IMR-90 (cell line): ENCODE data around the gene PEX6. TPM values are rescaled to one million over a fixed set of nuclear protein-coding genes. Genes with fewer than 3 reads are reported as not detected.

ENCODE experiments used
- ATAC-seq: fragments of 200-7000 bp; cut with Tn5 transposase; 2 replicates; pipeline ENCODE4 v1.9.1; 2020; ENCODE audit warnings: low read depth, mild to moderate bottlenecking, moderate library complexity
- BruUV-seq: library from RNA; stranded (reverse); fragments of 400-500 nt; replicated peaks from 2 replicates; lab custom pipeline; 2021; lab: Mats Ljungman, UMichigan
- CTCF ChIA-PET: fragments of 300-600 bp; formaldehyde crosslinking; extraction: SDS; loops from one replicate; lab custom pipeline; 2021; ENCODE audit warnings: antibody characterized with exemption; lab: Yijun Ruan, JAX
- POLR2A ChIA-PET: fragments of 300-600 bp; sonication (Branson Sonifier 250); formaldehyde crosslinking; loops from one replicate; lab custom pipeline; 2022; ENCODE audit warnings: antibody characterized with exemption; ENCODE audit not compliant: unreplicated experiment; lab: Charles Lee
- DNase-seq: peaks from one replicate; pipeline ENCODE4 v3.0.0; 2013
- H2AFZ ChIP-seq: replicated peaks from 2 replicates; pipeline ENCODE3; 2013; ENCODE audit warnings: low read length, mild to moderate bottlenecking; ENCODE audit not compliant: poor library complexity
- H2AK5ac ChIP-seq: 2 replicates; pipeline ENCODE4 v1.6.1; 2013; ENCODE audit warnings: low read depth, low read length, inconsistent platforms
- H2AK9ac ChIP-seq: replicated peaks from 2 replicates; pipeline ENCODE3; 2013; ENCODE audit warnings: mild to moderate bottlenecking, low read depth, low read length, moderate library complexity; ENCODE audit not compliant: poor library complexity
- H2BK120ac ChIP-seq: 2 replicates; pipeline ENCODE4 v1.6.1; 2013; ENCODE audit warnings: low read depth, low read length, inconsistent platforms
- H2BK15ac ChIP-seq: 3 replicates; pipeline ENCODE4 v1.6.1; 2013; ENCODE audit warnings: low read depth, low read length, inconsistent platforms
- H2BK20ac ChIP-seq: 2 replicates; pipeline ENCODE4 v1.6.1; 2013; ENCODE audit warnings: low read depth, mild to moderate bottlenecking, inconsistent platforms, low read length, moderate library complexity
- H2BK5ac ChIP-seq: 2 replicates; pipeline ENCODE4 v1.6.1; 2013; ENCODE audit warnings: mild to moderate bottlenecking, low read depth, low read length, inconsistent platforms; ENCODE audit not compliant: poor library complexity, severe bottlenecking
- H3K14ac ChIP-seq: replicated peaks from 2 replicates; pipeline ENCODE4 v1.6.1; 2013; ENCODE audit warnings: low read depth, low read length, inconsistent platforms
- H3K18ac ChIP-seq: 2 replicates; pipeline ENCODE4 v1.6.1; 2013; ENCODE audit warnings: low read depth, low read length, control low read depth
- H3K23ac ChIP-seq: 2 replicates; pipeline ENCODE4 v1.6.1; 2013; ENCODE audit warnings: low read depth, low read length, inconsistent platforms
- H3K27ac ChIP-seq: 2 replicates; pipeline ENCODE4 v1.5.1; 2013; ENCODE audit warnings: mild to moderate bottlenecking, control low read depth, low read length; ENCODE audit not compliant: insufficient read depth
- H3K27me3 ChIP-seq: 2 replicates; pipeline ENCODE4 v1.6.1; 2013; ENCODE audit warnings: low read length; ENCODE audit not compliant: control insufficient read depth, insufficient read depth
- H3K36me3 ChIP-seq: 2 replicates; pipeline ENCODE4 v1.6.1; 2013; ENCODE audit warnings: low read length, mixed read lengths; ENCODE audit not compliant: control insufficient read depth, insufficient read depth
- H3K4ac ChIP-seq: 2 replicates; pipeline ENCODE4 v1.6.1; 2013; ENCODE audit warnings: low read depth, low read length, inconsistent platforms
- H3K4me1 ChIP-seq: 2 replicates; pipeline ENCODE4 v1.6.1; 2013; ENCODE audit warnings: low read length, mixed read lengths; ENCODE audit not compliant: control insufficient read depth, insufficient read depth
- H3K4me2 ChIP-seq: 2 replicates; pipeline ENCODE4 v1.6.1; 2013; ENCODE audit warnings: low read depth, mild to moderate bottlenecking, control low read depth, low read length, moderate library complexity
- H3K4me3 ChIP-seq: 2 replicates; pipeline ENCODE4 v1.5.1; 2013; ENCODE audit warnings: low read depth, mild to moderate bottlenecking, control low read depth, low read length, moderate library complexity; ENCODE audit not compliant: insufficient read depth
- H3K56ac ChIP-seq: 2 replicates; pipeline ENCODE4 v1.6.1; 2013; ENCODE audit warnings: low read length, inconsistent platforms; ENCODE audit not compliant: insufficient read depth; ENCODE audit errors: extremely low read depth
- H3K79me1 ChIP-seq, 2 experiments: 2 replicates each; pipeline ENCODE4 v1.6.1; 2013; ENCODE audit warnings: low read length in 2 of 2, inconsistent platforms in 1 of 2, low read depth in 1 of 2
- H3K9ac ChIP-seq: 2 replicates; pipeline ENCODE4 v1.6.1; 2013; ENCODE audit warnings: low read depth, low read length, control low read depth
- H3K9me1 ChIP-seq: 2 replicates; pipeline ENCODE4 v1.6.1; 2013; ENCODE audit warnings: low read length, inconsistent platforms; ENCODE audit not compliant: insufficient read depth
- H3K9me3 ChIP-seq: 2 replicates; pipeline ENCODE4 v1.6.1; 2013; ENCODE audit warnings: low read length; ENCODE audit not compliant: control insufficient read depth, insufficient read depth
- H4K20me1 ChIP-seq: 2 replicates; pipeline ENCODE4 v1.6.1; 2013; ENCODE audit warnings: low read length, inconsistent platforms; ENCODE audit not compliant: insufficient read depth
- H4K5ac ChIP-seq: 2 replicates; pipeline ENCODE4 v1.6.1; 2013; ENCODE audit warnings: mild to moderate bottlenecking, low read depth, low read length, control low read depth
- H4K8ac ChIP-seq, 2 experiments: 2 replicates each; pipeline ENCODE4 v1.6.1; 2013; ENCODE audit warnings: low read depth in 2 of 2, low read length in 2 of 2, control low read depth in 1 of 2, inconsistent platforms in 1 of 2
- H4K91ac ChIP-seq: 2 replicates; pipeline ENCODE4 v1.6.1; 2013; ENCODE audit warnings: low read depth, low read length, inconsistent platforms; ENCODE audit not compliant: insufficient read depth
- BHLHE40 ChIP-seq: fragments of 150-350 bp; IDR thresholded peaks from 2 replicates; pipeline ENCODE4 v1.6.1; 2016; ENCODE audit warnings: mild to moderate bottlenecking, low read depth, low read length
- CHD1 ChIP-seq: IDR thresholded peaks from 2 replicates; pipeline ENCODE4 v1.6.1; 2012; ENCODE audit warnings: low read depth, low read length, improper control_type of control experiment
- FOS ChIP-seq: fragments of 150-350 bp; IDR thresholded peaks from 2 replicates; pipeline ENCODE4 v1.6.1; 2016; ENCODE audit warnings: low read depth, low read length
- MAFK ChIP-seq: IDR thresholded peaks from 2 replicates; pipeline ENCODE4 v1.6.1; 2012; ENCODE audit warnings: low read depth, low read length, improper control_type of control experiment
- MAZ ChIP-seq: IDR thresholded peaks from 2 replicates; pipeline ENCODE4 v1.6.1; 2012; ENCODE audit warnings: low read depth, mild to moderate bottlenecking, low read length, improper control_type of control experiment, moderate library complexity, borderline replicate concordance
- MXI1 ChIP-seq: IDR thresholded peaks from 2 replicates; pipeline ENCODE4 v1.6.1; 2012; ENCODE audit warnings: low read depth, mild to moderate bottlenecking, low read length, moderate library complexity, borderline replicate concordance
- NFE2L2 ChIP-seq: fragments of 150-350 bp; IDR thresholded peaks from 2 replicates; pipeline ENCODE4 v1.6.1; 2016; ENCODE audit warnings: low read depth, mild to moderate bottlenecking, low read length
- POLR2A ChIP-seq: IDR thresholded peaks from 2 replicates; pipeline ENCODE4 v1.6.1; 2012; ENCODE audit warnings: mild to moderate bottlenecking, low read depth, low read length
- RCOR1 ChIP-seq: IDR thresholded peaks from 2 replicates; pipeline ENCODE4 v1.6.1; 2012; ENCODE audit warnings: mild to moderate bottlenecking, low read length, improper control_type of control experiment; ENCODE audit not compliant: insufficient replicate concordance
- SMC3 ChIP-seq: fragments of 150-350 bp; IDR thresholded peaks from 2 replicates; pipeline ENCODE4 v1.6.1; 2016; ENCODE audit warnings: low read depth, mild to moderate bottlenecking, antibody characterized with exemption, low read length, moderate library complexity
- dilution Hi-C: fragments of 300-500 bp; cut with HindIII; formaldehyde crosslinking; loops from one replicate; pipeline ENCODE4 v1.14.3; 2018; ENCODE audit warnings: low sequenced_read_pairs; ENCODE audit not compliant: unreplicated experiment
- in situ Hi-C: fragments of 300-500 bp; cut with MboI; formaldehyde crosslinking; loops from 3 replicates; pipeline ENCODE4 v1.14.3; 2019; ENCODE audit warnings: low sequenced_read_pairs, inconsistent platforms, mixed read lengths
- intact Hi-C: fragments of 100-400 bp; cut with micrococcal nuclease; formaldehyde crosslinking; loops from 2 replicates; pipeline ENCODE4 v1.10.0; 2022
- polyA plus RNA-seq, 3 experiments: library from polyadenylated mRNA; depleted of rRNA; stranded (reverse); fragments of >200 nt; gene quantifications; 2 replicates each; pipeline ENCODE4 v1.2.3, GENCODE V29; 2012; ENCODE audit warnings: low replicate concordance in 1 of 3
- total RNA-seq: library from RNA; depleted of rRNA; stranded (reverse); fragments of >200 nt; gene quantifications from 2 replicates; pipeline ENCODE4 v1.2.3, GENCODE V29; 2012
- TF ChIP-seq, protein P1 (sequence below): fragments of 150-350 bp; IDR thresholded peaks from 2 replicates; pipeline ENCODE4 v1.6.1; 2017; ENCODE audit warnings: mild to moderate bottlenecking, antibody characterized with exemption, low read length, low read depth
- TF ChIP-seq, protein P2 (sequence below): conservative IDR thresholded peaks from 2 replicates; pipeline ENCODE4 v1.5.1; 2012; ENCODE audit warnings: mild to moderate bottlenecking, low read depth, low read length, improper control_type of control experiment

The PEX6 gene
- total and polyA plus RNA-seq, 2 of the 4 experiments (the other 2 are of a cell fraction) = 10.4 to 10.6 TPM

DNA sequence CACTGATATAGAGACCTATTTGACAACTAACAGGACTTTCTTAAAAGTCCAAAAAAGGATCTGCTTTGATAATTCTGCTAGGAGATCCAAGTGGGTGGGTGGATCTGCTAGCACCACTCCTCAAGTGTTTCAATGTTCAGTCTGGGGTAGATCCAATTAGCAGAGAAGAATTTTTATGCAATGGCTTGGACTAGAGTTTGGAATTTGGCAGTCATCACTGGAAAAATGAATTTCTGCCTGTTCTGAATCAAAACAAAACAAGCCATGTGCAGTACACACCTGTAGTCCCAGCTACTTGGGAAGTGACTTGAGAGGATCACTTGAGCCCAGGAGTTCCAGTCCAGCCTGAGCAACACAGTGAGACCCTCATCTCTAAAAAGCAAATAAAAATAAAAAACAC, 31.0 kb downstream of the PEX6 start:
- TF ChIP-seq POLR2A (no peak), MAFK (no peak), CHD1 (no peak), FOS (no peak), NFE2L2 (no peak), SMC3 (no peak), MXI1 (no peak), RCOR1 (no peak), MAZ (no peak), BHLHE40 (no peak)
- TF ChIP-seq, protein P1, sequence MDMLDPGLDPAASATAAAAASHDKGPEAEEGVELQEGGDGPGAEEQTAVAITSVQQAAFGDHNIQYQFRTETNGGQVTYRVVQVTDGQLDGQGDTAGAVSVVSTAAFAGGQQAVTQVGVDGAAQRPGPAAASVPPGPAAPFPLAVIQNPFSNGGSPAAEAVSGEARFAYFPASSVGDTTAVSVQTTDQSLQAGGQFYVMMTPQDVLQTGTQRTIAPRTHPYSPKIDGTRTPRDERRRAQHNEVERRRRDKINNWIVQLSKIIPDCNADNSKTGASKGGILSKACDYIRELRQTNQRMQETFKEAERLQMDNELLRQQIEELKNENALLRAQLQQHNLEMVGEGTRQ = no peak
- TF ChIP-seq, protein P2, sequence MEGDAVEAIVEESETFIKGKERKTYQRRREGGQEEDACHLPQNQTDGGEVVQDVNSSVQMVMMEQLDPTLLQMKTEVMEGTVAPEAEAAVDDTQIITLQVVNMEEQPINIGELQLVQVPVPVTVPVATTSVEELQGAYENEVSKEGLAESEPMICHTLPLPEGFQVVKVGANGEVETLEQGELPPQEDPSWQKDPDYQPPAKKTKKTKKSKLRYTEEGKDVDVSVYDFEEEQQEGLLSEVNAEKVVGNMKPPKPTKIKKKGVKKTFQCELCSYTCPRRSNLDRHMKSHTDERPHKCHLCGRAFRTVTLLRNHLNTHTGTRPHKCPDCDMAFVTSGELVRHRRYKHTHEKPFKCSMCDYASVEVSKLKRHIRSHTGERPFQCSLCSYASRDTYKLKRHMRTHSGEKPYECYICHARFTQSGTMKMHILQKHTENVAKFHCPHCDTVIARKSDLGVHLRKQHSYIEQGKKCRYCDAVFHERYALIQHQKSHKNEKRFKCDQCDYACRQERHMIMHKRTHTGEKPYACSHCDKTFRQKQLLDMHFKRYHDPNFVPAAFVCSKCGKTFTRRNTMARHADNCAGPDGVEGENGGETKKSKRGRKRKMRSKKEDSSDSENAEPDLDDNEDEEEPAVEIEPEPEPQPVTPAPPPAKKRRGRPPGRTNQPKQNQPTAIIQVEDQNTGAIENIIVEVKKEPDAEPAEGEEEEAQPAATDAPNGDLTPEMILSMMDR = no peak
- Histone ChIP-seq H4K8ac (no peak overlapping the region), H3K18ac (no peak overlapping the region), H3K9ac (no peak overlapping the region), H2BK120ac (no peak overlapping the region), H4K5ac (no peak overlapping the region), H3K9me3 (no peaks in the 10 kb centered on the region), H2AK5ac (no peak overlapping the region), H2BK5ac (no peak overlapping the region), H3K4me1 (no peaks in the 10 kb centered on the region), H4K91ac (no peak overlapping the region), H3K27ac (no peak overlapping the region), H3K4ac (no peak overlapping the region), H3K4me3 (no peak overlapping the region), H3K4me2 (no peak overlapping the region), H2BK15ac (no peak overlapping the region), H3K36me3 (peaks cover 5% of the 10 kb centered on the region), H3K23ac (no peak overlapping the region), H3K79me1 (no peaks in the 10 kb centered on the region), H2BK20ac (no peak overlapping the region), H3K56ac (no peak overlapping the region), H2AFZ (no peak overlapping the region), H3K14ac (no peak overlapping the region), H3K9me1 (no peaks in the 10 kb centered on the region), H4K20me1 (no peaks in the 10 kb centered on the region), H2AK9ac (no peak overlapping the region), H3K27me3 (no peaks in the 10 kb centered on the region)
- in situ Hi-C loops (no loop called here), intact Hi-C loops (no loop called here), dilution Hi-C loops (no loop called here)
- BruUV-seq = no TSS peak
- CTCF ChIA-PET = interaction anchor here (0.7 kb wide), 1 partner anchor 114 kb away, joined by 3 read pairs; no protein-coding TSS in a partner anchor
- no peak for DNase-seq
- POLR2A ChIA-PET = no interaction called here
- no peak for ATAC-seq
